Stimulated activated CD4-positive, alpha-beta T cell treated with anti-CD3 and anti-CD28 coated beads, Interleukin-4, amount 100 ng/mL, for 48 hours (primary cell): ENCODE measurements around the gene UBAC2.

Experiments
- DNase-seq, 2 donors: peaks; one replicate each; pipeline ENCODE4 v3.0.0-alpha.2; 2020; ENCODE audit warnings: low read depth in 2 of 2

The UBAC2 gene, protein sequence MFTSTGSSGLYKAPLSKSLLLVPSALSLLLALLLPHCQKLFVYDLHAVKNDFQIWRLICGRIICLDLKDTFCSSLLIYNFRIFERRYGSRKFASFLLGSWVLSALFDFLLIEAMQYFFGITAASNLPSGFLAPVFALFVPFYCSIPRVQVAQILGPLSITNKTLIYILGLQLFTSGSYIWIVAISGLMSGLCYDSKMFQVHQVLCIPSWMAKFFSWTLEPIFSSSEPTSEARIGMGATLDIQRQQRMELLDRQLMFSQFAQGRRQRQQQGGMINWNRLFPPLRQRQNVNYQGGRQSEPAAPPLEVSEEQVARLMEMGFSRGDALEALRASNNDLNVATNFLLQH

GRCh38 chr13:99200432-99201167 lies at the start of gene UBAC2:
Gene UBAC2 (plus strand): TSS chr13:99200854. CDS start chr13:99200909, 55 bp downstream.
- peak; percentile 92 to 95 for DNase-seq

DNA sequence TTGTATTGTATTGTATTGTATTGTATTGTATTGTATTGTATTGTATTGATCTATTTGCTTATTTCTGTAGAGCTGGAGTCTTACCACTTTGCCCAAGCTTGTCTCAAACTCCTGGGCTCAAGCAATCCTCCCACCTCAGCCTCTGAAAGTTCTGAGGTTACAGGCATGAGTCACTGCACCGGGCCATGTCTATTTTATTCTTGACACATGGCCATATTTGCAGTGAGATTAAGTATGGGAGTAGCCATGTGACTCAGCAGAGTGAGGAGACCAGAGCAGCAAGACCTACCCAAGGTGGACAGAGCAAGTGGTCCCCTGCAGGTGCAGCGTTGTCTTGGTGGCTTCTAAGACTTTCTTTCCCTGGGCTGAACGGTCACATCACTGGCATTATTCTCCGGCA lies 49.1 kb upstream of the UBAC2 start:
- peak in 1 of 2 donors; percentile 11 for DNase-seq

- no peak for DNase-seq
These were observed 47.4 kb upstream of the UBAC2 start for GRCh38 chr13:99153219-99153618.

- no peak for DNase-seq
These were observed 46.6 kb upstream of the UBAC2 start for GRCh38 chr13:99154064-99154463.

DNA sequence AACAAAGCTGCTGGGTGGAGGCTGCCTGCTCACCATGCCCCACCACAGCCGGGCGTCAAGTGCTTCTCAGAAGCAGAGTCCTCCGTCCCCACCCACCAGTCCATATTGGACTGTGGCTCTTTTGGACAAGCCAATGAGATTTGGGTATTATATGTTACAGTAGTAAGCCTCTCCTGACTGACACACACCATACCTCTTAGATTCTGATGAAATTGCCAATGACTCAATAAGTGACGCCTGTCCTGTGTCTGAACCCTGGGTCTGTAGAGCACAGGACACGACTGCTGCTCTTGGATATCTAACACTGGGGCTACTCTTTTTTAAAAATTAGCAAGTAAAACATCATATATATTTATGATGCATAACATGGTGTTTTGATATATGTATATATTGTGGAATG lies 44.8 kb upstream of the UBAC2 start:
- DNase-seq = no peak

- no peak for DNase-seq
These were observed 43.6 kb upstream of the UBAC2 start for GRCh38 chr13:99157046-99157445.

DNA sequence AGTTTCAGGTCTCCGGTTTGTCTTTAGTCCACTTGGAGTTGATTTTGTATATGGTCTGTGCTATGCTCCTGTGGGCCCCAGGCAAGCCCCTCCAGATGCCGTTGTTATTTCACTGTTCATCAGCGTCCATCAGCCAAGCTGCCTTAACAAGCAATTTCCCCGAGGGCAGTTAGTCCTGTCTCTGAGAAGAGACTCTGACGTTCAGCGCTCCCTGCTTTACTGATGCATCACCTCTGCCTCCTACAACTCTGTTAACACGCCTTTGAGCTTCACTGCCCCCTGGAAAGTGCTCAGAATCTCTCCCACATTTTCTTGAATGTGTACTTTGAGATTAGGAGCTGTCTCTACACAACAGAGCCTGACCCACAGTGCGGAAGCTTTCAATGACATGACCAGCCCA lies 41.8 kb upstream of the UBAC2 start:
- DNase-seq = no peak

DNA sequence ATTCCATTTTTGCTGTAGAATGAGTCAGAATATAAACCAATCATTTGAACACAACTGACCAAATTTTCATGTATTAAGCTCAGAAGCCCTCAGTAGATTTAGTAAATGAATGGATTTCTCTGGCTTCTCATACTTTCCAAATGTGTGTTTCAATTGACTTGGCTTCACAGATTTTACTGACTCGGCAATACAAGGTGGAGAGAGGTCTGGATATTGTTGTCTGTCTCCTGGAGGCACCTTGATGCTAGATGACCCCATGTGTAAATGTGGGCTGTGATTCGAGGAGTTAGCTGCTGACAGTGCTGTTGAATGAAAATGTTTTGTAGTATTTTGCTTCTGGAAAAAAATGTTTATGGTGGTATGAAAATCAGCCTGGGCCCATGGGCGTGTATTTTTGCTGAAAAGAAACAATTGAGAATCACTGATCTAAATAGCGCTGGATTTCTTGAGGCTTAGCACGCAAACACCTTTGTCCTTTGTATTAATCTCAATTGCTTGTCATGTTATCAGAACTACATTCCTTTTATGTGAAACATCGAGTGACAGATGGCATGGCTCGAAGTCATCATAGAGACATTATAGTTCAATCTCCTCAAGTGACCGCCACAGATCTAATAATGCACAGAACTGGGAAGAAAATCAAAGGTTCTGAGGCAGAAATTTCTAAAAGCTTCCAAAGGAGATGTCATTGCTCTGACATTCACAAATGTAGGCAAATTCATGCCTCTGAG lies 41.2 kb upstream of the UBAC2 start:
- no peak for DNase-seq

DNA sequence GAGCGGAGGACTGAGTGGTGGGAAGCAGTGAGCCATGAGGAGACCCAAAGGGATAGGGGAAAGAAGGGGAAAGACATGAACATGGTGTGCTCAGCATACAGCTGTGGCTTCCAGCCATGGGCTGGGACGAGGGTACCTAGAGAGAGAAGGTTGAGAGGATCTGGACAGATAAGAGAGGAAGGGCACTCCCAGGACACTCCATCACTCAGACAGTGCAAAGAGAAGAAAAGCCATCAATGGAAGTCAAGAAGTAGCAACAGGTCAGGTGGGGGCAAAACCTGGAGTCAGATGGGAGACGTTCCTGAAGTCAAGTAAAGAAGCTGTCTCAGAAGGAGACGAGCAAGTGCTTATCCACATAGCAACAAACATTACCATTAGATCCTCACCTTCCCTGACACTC lies 40.2 kb upstream of the UBAC2 start:
- no peak for DNase-seq

- DNase-seq = no peak
These were observed 39.1 kb upstream of the UBAC2 start for GRCh38 chr13:99161512-99161911.

DNA sequence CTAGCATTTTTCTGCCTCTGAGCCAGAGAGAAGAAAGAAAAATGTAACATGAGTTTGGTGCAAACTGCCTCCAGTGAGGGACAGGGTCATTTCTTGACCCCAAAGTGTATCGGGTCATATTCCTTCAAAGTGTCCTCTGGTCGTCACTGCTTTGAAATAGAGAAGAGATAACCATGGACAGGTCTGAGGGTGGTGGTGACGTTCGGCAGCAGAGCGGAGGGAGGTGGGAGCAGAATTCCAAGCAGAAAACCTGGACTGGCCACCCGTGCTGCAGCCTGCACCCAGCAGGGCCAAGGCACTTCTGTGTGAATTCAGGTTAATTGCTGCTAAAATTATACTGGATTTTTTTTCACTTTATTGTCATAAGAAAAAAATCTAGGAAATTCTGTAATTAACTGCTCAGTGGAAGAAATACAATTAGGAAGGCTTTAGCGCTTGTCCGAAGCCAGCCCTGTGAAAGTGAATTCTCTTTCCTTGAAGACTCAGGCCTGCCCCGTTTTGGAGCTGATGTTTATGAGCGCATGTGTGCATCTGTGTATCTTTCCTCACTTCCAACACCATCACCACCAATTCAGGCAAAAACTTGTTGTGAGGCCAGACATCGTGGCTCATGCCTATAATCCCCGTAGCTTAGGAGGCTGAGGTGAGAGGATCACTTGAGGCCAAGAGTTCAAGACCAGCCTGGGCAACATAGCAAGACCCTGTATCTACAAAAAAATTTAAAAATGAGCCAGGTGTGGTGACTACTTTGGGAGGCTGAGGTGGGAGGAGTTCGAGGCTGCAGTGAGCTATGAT lies 37.9 kb upstream of the UBAC2 start:
- no peak for DNase-seq

GRCh38 chr13:99164226-99164625 lies 36.4 kb upstream of the UBAC2 start:
- DNase-seq = no peak

DNA sequence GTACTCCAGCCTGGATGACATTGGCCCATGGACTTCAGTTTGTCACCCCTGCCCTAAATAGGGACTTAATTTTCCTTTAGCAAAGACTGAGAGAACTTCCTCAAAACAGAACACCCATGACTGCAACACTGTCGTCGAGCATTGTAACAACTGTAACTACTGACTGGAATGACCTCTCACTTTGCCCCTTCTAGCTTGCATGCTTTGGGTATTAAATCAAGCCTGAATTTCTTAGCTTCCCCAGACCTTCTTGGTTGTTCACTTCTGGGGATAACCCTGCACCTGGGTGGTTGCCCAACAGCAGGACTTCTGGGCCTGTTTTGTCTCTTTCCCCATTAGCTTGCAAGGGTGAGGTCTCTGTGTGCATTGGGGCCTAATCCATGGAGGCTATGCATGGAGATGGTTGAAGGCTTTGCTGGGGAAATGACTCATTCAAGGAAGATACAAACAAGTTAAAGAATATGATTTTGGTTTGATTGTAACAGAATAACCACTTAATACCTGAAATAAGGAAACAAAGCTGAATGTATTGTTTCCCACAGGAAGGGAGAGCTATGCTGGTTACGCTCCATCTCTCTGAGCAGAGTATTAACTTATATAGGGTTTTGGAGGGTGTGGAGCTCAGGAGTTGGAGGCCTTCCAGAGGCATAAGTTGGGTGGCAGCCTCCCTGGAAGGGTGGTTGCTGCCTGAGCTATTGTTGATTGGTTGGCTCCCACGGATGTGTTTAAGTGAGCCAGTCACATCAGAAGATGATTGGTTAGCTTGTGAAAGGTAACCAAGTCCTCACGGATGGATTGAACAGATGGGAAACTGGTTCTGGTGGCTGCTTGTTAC lies 34.7 kb upstream of the UBAC2 start:
- DNase-seq = no peak

DNA sequence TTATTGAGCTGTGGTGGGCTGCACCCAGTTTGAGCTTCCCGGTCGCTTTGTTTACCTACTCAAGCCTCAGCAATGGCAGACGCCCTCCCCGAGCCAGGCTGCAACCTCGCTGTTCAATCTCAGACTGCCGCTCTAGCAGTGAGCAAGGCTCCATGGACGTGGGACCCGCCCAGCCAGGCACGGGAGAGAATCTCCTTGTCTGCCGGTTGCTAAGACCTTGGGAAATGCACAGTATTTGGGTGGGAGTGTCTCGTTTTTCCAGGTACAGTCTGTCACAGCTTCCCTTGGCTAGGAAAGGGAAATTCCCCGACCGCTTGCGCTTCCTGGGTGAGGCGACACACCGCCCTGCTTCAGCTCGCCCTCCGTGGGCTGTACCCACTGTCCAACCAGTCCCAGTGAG lies 27.7 kb upstream of the UBAC2 start:
- no peak for DNase-seq

GRCh38 chr13:99173606-99174005 lies 27.0 kb upstream of the UBAC2 start:
- DNase-seq = no peak

- DNase-seq = no peak
These were observed 26.0 kb upstream of the UBAC2 start for GRCh38 chr13:99174533-99175100.

- peak; percentile 71 to 75 for DNase-seq
These were observed 24.1 kb upstream of the UBAC2 start for GRCh38 chr13:99176309-99177276.

DNA sequence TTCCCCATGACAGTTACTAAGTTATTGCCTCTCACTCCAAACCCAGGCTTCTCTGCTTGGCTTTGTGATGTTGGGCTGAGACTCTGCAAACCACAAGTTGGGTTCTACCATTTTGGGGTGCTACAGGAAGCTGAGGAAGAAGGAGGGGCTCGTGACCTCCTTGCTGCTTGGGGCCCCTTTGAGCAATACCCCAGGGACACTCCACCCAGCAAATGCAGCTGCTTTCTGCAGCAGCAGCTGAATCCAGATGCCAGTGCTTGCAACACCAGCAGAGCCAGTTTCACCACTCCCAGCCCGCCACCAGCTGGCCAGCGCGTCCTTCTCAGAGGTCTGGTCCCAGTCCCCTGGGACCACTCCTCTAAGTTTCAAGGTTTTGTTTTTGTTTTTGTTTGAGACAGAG lies 22.0 kb upstream of the UBAC2 start:
- no peak for DNase-seq

DNA sequence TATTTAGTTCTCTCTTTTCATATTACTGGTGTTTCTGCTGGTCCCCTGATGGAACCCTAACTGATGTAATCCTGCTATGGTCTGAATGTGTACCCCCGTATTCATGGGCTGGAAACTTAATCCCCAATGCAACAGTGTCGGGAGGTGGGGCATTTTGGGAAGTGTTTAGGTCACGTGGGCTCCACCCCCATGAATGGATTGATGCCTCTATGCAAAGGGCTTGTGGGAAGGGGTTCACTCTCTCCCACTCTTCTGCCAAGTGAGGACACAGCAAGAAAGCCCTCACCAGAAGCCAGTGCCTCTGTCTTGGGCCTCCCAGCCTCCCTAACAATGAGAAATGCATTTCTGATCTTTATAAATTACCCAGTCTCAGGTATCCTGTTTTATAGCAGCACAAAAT lies 21.2 kb upstream of the UBAC2 start:
- no peak for DNase-seq
